ENCODE measurements around the gene ZNF747. TPM values are rescaled to one million over a fixed set of nuclear protein-coding genes. Genes with fewer than 3 reads are reported as not detected.

ZNF747 gene
- total RNA-seq, 2 donors from 2014 or later: 15.8 to 22.6 TPM

DNA sequence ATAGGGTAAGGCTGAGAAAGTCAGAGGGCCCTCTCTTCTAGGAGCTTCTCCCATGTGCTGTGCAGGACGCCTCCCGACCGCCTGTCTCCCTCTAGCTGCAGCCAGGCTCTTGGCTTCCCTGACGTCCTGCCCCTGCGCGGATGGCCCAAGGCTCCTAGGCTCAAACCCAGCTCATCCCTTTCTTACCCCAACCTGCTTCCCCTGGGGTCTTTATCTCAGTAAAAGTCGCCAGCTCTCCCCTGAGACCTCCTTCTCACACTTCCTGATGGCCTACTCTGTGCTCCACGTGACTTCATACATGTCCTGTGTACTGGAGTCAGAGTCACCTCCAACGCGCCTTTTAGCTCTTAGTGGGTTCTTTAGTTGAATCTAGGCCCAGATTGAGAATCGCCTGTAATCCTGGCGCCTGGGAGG lies 1.1 kb upstream of the ZNF747 start:
- TF ChIP-seq POLR2AphosphoS5 (IDR thresholded peaks at IDR 0.05): peak; percentile 56
- TF ChIP-seq POLR2A (IDR thresholded peaks at IDR 0.05): peak; percentile 18
- TF ChIP-seq, protein P1, sequence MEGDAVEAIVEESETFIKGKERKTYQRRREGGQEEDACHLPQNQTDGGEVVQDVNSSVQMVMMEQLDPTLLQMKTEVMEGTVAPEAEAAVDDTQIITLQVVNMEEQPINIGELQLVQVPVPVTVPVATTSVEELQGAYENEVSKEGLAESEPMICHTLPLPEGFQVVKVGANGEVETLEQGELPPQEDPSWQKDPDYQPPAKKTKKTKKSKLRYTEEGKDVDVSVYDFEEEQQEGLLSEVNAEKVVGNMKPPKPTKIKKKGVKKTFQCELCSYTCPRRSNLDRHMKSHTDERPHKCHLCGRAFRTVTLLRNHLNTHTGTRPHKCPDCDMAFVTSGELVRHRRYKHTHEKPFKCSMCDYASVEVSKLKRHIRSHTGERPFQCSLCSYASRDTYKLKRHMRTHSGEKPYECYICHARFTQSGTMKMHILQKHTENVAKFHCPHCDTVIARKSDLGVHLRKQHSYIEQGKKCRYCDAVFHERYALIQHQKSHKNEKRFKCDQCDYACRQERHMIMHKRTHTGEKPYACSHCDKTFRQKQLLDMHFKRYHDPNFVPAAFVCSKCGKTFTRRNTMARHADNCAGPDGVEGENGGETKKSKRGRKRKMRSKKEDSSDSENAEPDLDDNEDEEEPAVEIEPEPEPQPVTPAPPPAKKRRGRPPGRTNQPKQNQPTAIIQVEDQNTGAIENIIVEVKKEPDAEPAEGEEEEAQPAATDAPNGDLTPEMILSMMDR (IDR thresholded peaks at IDR 0.05): peak; percentile 35 to 88 (median 71)
- 27% methylated on average over 12 of the region's 12 CpGs for WGBS
- intact Hi-C loops (cut with DNase I): loop anchor here (2.0 kb wide), 1 partner anchor 23 kb away; the partner anchor contains the start of gene ZNF764

DNA sequence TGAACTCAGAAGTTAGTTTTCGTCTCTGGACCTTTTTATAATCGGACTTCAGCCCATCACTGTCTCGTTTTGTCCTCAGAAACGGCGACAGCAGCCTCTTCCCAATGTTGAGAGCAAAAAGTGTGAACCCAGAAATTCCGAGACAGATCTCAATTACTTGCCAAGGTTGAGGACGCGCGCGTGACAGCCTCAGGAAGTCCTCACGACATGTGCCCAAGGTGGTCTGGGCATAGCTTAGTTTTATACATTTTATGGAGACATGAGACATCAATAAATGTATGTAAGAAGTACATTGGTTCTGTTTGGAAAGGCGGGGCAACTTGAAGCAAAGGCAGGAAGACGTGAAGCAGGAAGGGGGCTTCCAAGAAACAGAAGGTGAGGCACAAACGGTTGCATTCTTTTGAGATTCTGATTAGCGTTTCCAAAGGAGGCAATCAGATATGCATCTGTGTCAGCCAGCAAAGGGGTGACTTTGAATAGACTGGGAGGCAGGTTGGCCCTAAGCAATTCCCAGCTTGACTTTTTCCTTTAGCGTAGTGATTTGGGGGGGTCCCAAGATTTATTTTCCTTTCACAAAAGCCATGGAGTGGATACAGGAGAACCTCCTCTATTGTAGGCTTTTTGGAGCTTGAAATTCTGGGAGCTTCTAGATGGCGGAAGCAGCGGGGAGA lies 583 bp upstream of the ZNF747 start:
- H3K9me3 ChIP-seq: no peaks in the 10 kb centered on the region
- H3K4me3 ChIP-seq: peak overlapping the region; percentile 51 to 57
- TF ChIP-seq, protein P1 (IDR thresholded peaks at IDR 0.05): peak in 1 of 4 experiments; percentile 1
- no peak for TF ChIP-seq POLR2AphosphoS5 (IDR thresholded peaks at IDR 0.05)
- under 1% methylated on average over 18 of the region's 18 CpGs for WGBS
- H3K36me3 ChIP-seq: no peaks in the 10 kb centered on the region
- H3K4me1 ChIP-seq (replicated peaks): peaks cover 10% of the 10 kb centered on the region
- no peak for DNase-seq (ENCODE audit: low spot score)
- peak overlapping the region; percentile 90 to 94 for H3K27ac ChIP-seq
- intact Hi-C loops (cut with DNase I): loop anchor here (2.0 kb wide), 1 partner anchor 24 kb away; the partner anchor contains the start of gene ZNF764
- no peaks in the 10 kb centered on the region for H3K27me3 ChIP-seq (replicated peaks; ENCODE audit: insufficient read depth)

More for the DNA sequence above, 1.1 kb upstream of the ZNF747 start:
- Histone ChIP-seq H3K9me3 (no peaks in the 10 kb centered on the region), H3K36me3 (no peaks in the 10 kb centered on the region), H3K4me1 (replicated peaks) (peaks cover 10% of the 10 kb centered on the region), H3K4me3 (peak overlapping the region; percentile 51 to 57), H3K27me3 (replicated peaks; ENCODE audit: insufficient read depth) (no peaks in the 10 kb centered on the region), H3K27ac (peak overlapping the region; percentile 90 to 94)
- peak; percentile 78 for DNase-seq (ENCODE audit: low spot score)

DNA sequence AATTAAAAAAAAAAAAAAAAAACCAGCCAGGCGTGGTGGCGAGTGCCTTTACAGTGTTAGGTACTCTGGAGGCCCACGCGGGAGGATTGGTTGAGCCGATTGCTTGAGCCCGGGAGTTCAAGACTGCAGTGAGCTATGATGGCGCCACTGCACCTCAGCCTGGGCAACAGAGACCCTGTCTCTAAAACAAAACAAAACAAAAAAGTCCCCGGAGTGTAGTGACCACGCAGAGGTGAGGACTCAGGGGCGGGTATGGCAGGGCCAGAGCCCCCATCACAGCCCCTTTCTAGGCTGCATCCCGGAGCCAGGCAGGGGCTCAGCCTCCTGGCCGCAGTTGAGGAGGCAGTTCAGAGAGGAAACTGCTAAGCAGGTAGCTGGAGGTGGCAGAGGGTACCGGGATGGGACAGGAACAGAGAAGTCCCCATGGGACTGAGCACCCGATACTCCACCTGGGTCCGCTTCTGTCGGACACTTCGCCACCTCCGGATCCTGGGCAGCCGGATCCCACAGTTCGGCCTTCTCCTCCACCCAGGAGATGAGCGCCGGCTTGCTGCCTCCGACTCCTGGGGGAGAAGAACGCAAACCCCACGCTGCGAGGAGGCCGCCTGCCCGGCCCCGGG lies 800 bp downstream of the ZNF747 start:
- TF ChIP-seq, protein P1 (IDR thresholded peaks at IDR 0.05): no peak
- no peak for TF ChIP-seq POLR2A (IDR thresholded peaks at IDR 0.05)
- no peak for TF ChIP-seq POLR2AphosphoS5 (IDR thresholded peaks at IDR 0.05)
- 10% methylated on average over 29 of the region's 29 CpGs for WGBS
- Histone ChIP-seq H3K4me3 (peak overlapping the region; percentile 51 to 57), H3K4me1 (replicated peaks) (peaks cover 10% of the 10 kb centered on the region), H3K36me3 (no peaks in the 10 kb centered on the region), H3K9me3 (no peaks in the 10 kb centered on the region), H3K27ac (peak overlapping the region; percentile 90 to 94), H3K27me3 (replicated peaks; ENCODE audit: insufficient read depth) (no peaks in the 10 kb centered on the region)
- intact Hi-C loops (cut with DNase I): loop anchor here (2.0 kb wide), 1 partner anchor 25 kb away; the partner anchor contains the start of gene ZNF764
- no peak for DNase-seq (ENCODE audit: low spot score)

DNA sequence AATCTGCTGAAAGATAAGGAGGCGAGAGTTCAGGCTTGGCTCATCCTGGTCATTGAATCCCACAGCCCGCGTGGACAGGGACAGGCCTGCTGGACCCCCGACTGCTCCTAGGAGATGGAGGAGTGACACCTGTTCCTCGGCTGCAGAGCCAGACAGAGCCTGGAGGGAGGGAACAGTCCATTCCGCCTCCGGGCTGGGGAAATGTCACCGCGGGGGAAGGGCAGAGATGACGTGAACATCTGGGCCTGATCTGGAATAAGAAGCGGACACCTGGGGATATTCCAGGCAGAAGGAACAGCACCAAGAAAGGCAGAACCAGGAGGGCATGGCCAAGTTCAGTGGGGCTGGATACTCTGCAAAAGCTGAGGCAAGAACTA lies 1.5 kb downstream of the ZNF747 start:
- Histone ChIP-seq H3K27me3 (replicated peaks; ENCODE audit: insufficient read depth) (no peaks in the 10 kb centered on the region), H3K4me3 (peak overlapping the region in 1 of 2 donors; percentile 51), H3K36me3 (no peaks in the 10 kb centered on the region), H3K9me3 (no peaks in the 10 kb centered on the region), H3K27ac (peak overlapping the region; percentile 90 to 94), H3K4me1 (replicated peaks) (peaks cover 10% of the 10 kb centered on the region)
- DNase-seq (ENCODE audit: low spot score): no peak
- 55% methylated on average over 11 of the region's 11 CpGs for WGBS
- no peak for TF ChIP-seq POLR2AphosphoS5 (IDR thresholded peaks at IDR 0.05)
- TF ChIP-seq, protein P1 (IDR thresholded peaks at IDR 0.05): no peak
- no peak for TF ChIP-seq POLR2A (IDR thresholded peaks at IDR 0.05)
- intact Hi-C loops (cut with DNase I): no loop called here

All from prostate gland (tissue), 2 donors.